Thoracic aorta (tissue), 2 donors: Measurements from ENCODE around the gene MYL5. TPM values are rescaled to one million over a fixed set of nuclear protein-coding genes. Genes with fewer than 3 reads are reported as not detected.

Experiments
- ATAC-seq: fragments of 150-250 bp; one replicate; pipeline ENCODE4 v1.8.0; 2017; ENCODE audit warnings: low read depth; ENCODE audit not compliant: insufficient number of reproducible peaks, low FRiP score
- DNase-seq: peaks from one replicate; pipeline ENCODE4 v3.0.0-alpha.2; 2020; ENCODE audit warnings: low spot score
- H3K27ac ChIP-seq, 2 donors: fragments of 200-600 bp; sonication (generic); 1 replicate in 1 of 2; 2 replicates in 1 of 2; pipeline ENCODE4 v1.5.1; 2016; ENCODE audit warnings: mild to moderate bottlenecking in 2 of 2, moderate library complexity in 2 of 2
- H3K27me3 ChIP-seq: fragments of 200-600 bp; sonication (generic); replicated peaks from 2 replicates; pipeline ENCODE4 v1.6.0; 2016; ENCODE audit warnings: mild to moderate bottlenecking; ENCODE audit not compliant: insufficient read depth
- H3K36me3 ChIP-seq: fragments of 200-600 bp; sonication (generic); one replicate; pipeline ENCODE4 v1.5.1; 2016
- H3K4me1 ChIP-seq, 2 donors: fragments of 200-600 bp; sonication (generic); 1 replicate in 1 of 2; 2 replicates in 1 of 2; pipeline versions ENCODE4 v1.5.1 to v1.6.0; 2016; ENCODE audit warnings: low read depth in 2 of 2, mild to moderate bottlenecking in 1 of 2; ENCODE audit not compliant: control insufficient read depth in 1 of 2
- H3K4me3 ChIP-seq: fragments of 200-600 bp; sonication (generic); 2 replicates; pipeline ENCODE4 v1.5.1; 2016; ENCODE audit warnings: mild to moderate bottlenecking
- H3K9me3 ChIP-seq: fragments of 200-600 bp; sonication (generic); 2 replicates; pipeline ENCODE4 v1.5.1; 2016
- CTCF ChIP-seq: fragments of 200-600 bp; sonication (generic); IDR thresholded peaks from one replicate; pipeline ENCODE4 v1.5.1; 2019; ENCODE audit warnings: antibody characterized with exemption
- total RNA-seq, 2 donors: library from RNA; depleted of rRNA; stranded (reverse); fragments of >200 nt; gene quantifications; one replicate each; pipeline versions ENCODE4 v1.1.0 to v1.2.3, GENCODE V29; 2016

Gene MYL5
- total RNA-seq, 2 donors from 2014 or later: 3.8 to 4.9 TPM

GRCh38 chr4:680091-680490 lies 5.7 kb downstream of the MYL5 start:
- Histone ChIP-seq H3K4me1 (peaks cover 10 to 14% of the 10 kb centered on the region in 2 donors), H3K27me3 (no peaks in the 10 kb centered on the region), H3K27ac (no peak overlapping the region), H3K36me3 (no peaks in the 10 kb centered on the region), H3K4me3 (no peak overlapping the region), H3K9me3 (no peaks in the 10 kb centered on the region)
- ATAC-seq: no peak
- DNase-seq: no peak
- no peak for TF ChIP-seq CTCF

GRCh38 chr4:680551-680927 lies 6.2 kb downstream of the MYL5 start:
- H3K27me3 ChIP-seq: no peaks in the 10 kb centered on the region
- no peak for DNase-seq
- ATAC-seq: no peak
- H3K4me1 ChIP-seq: peaks cover 6 to 10% of the 10 kb centered on the region in 2 donors
- no peaks in the 10 kb centered on the region for H3K36me3 ChIP-seq
- no peaks in the 10 kb centered on the region for H3K9me3 ChIP-seq
- no peak for TF ChIP-seq CTCF
- peak overlapping the region; percentile 69 for H3K4me3 ChIP-seq
- H3K27ac ChIP-seq: no peak overlapping the region

GRCh38 chr4:680928-681645 lies 6.7 kb downstream of the MYL5 start:
- Histone ChIP-seq H3K27ac (no peak overlapping the region), H3K4me1 (peaks cover 6 to 8% of the 10 kb centered on the region in 2 donors), H3K4me3 (peak overlapping the region; percentile 69), H3K9me3 (no peaks in the 10 kb centered on the region), H3K27me3 (no peaks in the 10 kb centered on the region), H3K36me3 (no peaks in the 10 kb centered on the region)
- no peak for DNase-seq
- no peak for ATAC-seq
- TF ChIP-seq CTCF: no peak

GRCh38 chr4:681736-682451 lies 7.6 kb downstream of the MYL5 start:
- Histone ChIP-seq H3K27me3 (no peaks in the 10 kb centered on the region), H3K9me3 (no peaks in the 10 kb centered on the region)
- no peak for DNase-seq

More at GRCh38 chr4:681736-682451, 7.6 kb downstream of the MYL5 start:
- no peak for ATAC-seq
- H3K4me3 ChIP-seq: no peak overlapping the region
- no peak overlapping the region for H3K27ac ChIP-seq
- TF ChIP-seq CTCF: no peak
- H3K4me1 ChIP-seq: peaks cover 6 to 8% of the 10 kb centered on the region in 2 donors
- no peaks in the 10 kb centered on the region for H3K36me3 ChIP-seq
